Measurements from ENCODE around the gene SH3GL1. TPM values are rescaled to one million over a fixed set of nuclear protein-coding genes. Genes with fewer than 3 reads are reported as not detected.

Gene SH3GL1
- total and polyA plus RNA-seq, 11 donors: 14.4 to 43.6 (median 22.2) TPM

- DNase-seq: no peak
- H3K27me3 ChIP-seq: no peaks in the 10 kb centered on the region
- H3K4me1 ChIP-seq: peaks cover 4 to 75% (median 48%) of the 10 kb centered on the region in 12 donors
- no peak for TF ChIP-seq POLR2A (IDR thresholded peaks at IDR 0.05)
- TF ChIP-seq CTCF (IDR thresholded peaks at IDR 0.05): no peak
- WGBS, 4 donors: 0 to 1% (median 0%) methylated on average over 11 to 12 of the region's 12 CpGs
- H3K4me3 ChIP-seq: peak overlapping the region; percentile 75 to 100 (median 94)
- ATAC-seq: peak in 2 of 4 donors; percentile 12
- intact Hi-C loops (cut with DNase I): loop anchor here in 8 of 10 donors (1.0 to 10.0 kb wide), 12 partner anchors 25 to 153 kb away; partner anchors contain the start of genes MPND (in 3 of the 8), UBXN6 (in 2 of the 8) and YJU2 (in 2 of the 8)
- H3K27ac ChIP-seq: peak overlapping the region; percentile 81 to 98 (median 96)
- H3K9me3 ChIP-seq: no peaks in the 10 kb centered on the region
- H3K36me3 ChIP-seq: peaks cover 0 to 29% (median 15%) of the 10 kb centered on the region in 9 donors
Measured at GRCh38 chr19:4399812-4400134, 574 bp downstream of the SH3GL1 start.

DNA sequence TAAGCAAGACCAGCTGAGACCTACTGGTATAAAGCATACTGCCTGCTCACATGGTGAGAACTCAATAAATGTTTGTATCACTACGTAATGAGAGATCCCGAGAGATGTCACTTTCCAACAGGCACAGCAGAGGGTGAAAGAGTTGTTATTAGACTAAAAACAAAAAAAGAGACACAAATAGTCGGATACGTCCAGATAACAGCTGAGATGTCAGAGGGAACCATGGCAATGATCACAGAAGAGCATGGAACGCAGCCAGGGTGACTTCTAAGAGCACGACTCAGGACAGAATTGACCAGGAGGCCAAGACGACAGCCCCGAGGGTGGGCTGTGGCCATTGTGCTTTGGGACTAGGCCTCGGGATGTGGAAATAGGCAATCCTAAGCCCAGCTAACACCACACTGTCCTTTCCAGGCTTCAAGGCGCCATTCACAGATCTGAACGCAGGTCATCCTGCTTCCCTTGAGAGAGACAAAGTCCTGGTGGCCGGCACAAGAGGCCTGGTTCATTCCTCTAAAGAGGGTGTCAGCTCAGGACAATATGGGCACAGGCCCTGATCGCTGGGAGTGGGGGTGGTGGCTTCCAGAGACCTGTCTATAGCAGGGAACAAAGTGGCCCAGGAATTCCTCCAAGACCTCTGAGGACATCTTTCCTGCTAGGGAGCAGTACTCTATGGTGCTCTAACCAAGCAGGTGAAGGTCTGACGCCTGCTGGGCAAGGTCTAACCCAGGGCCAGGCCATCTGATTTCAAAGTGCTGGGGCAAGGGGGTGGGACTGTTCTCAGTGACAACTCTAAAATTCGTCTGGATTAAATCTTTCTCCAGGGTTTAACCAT, 3.2 kb downstream of the SH3GL1 start:
- TF ChIP-seq CTCF (IDR thresholded peaks at IDR 0.05) (no peak), POLR2A (IDR thresholded peaks at IDR 0.05) (no peak)
- DNase-seq (peak in 2 of 5 donors; percentile 43 to 47), ATAC-seq (no peak)
- H3K9me3 ChIP-seq: no peaks in the 10 kb centered on the region
- H3K4me3 ChIP-seq: no peak overlapping the region
- intact Hi-C loops (cut with DNase I): loop anchor here in 2 of 10 donors (5.0 kb wide), 1 partner anchor 55 kb away; the partner anchor contains the start of gene MPND (in 2 of the 2)
- peaks cover 0 to 85% (median 65%) of the 10 kb centered on the region in 12 donors for H3K4me1 ChIP-seq
- no peaks in the 10 kb centered on the region for H3K27me3 ChIP-seq
- H3K36me3 ChIP-seq: peaks cover 0 to 32% (median 17%) of the 10 kb centered on the region in 9 donors
- WGBS, 4 donors: 53 to 67% (median 55%) methylated on average over 13 to 15 of the region's 15 CpGs
- H3K27ac ChIP-seq: peak overlapping the region in 8 of 12 donors; percentile 13 to 57 (median 36)

GRCh38 chr19:4393947-4394590, 6.3 kb downstream of the SH3GL1 start:
- ATAC-seq (no peak), DNase-seq (no peak)
- WGBS, 4 donors: 49 to 65% (median 54%) methylated on average over 8 of the region's 8 CpGs
- H3K4me3 ChIP-seq: no peak overlapping the region
- peaks cover 4 to 97% (median 80%) of the 10 kb centered on the region in 12 donors for H3K4me1 ChIP-seq
- H3K9me3 ChIP-seq: no peaks in the 10 kb centered on the region
- TF ChIP-seq POLR2A (IDR thresholded peaks at IDR 0.05) (no peak), CTCF (IDR thresholded peaks at IDR 0.05) (no peak)
- H3K36me3 ChIP-seq: peaks cover 0 to 41% (median 17%) of the 10 kb centered on the region in 9 donors
- no peaks in the 10 kb centered on the region for H3K27me3 ChIP-seq
- intact Hi-C loops (cut with DNase I): loop anchor here in 1 of 10 donors (2.0 kb wide), 1 partner anchor 15 kb away; no protein-coding TSS in a partner anchor
- H3K27ac ChIP-seq: peak overlapping the region in 2 of 12 donors; percentile 19 to 28
